ENCODE results near the gene AIF1. TPM values are rescaled to one million over a fixed set of nuclear protein-coding genes. Genes with fewer than 3 reads are reported as not detected.

Gene AIF1
- total RNA-seq, 1 experiment from 2014 or later, result not detected

DNA sequence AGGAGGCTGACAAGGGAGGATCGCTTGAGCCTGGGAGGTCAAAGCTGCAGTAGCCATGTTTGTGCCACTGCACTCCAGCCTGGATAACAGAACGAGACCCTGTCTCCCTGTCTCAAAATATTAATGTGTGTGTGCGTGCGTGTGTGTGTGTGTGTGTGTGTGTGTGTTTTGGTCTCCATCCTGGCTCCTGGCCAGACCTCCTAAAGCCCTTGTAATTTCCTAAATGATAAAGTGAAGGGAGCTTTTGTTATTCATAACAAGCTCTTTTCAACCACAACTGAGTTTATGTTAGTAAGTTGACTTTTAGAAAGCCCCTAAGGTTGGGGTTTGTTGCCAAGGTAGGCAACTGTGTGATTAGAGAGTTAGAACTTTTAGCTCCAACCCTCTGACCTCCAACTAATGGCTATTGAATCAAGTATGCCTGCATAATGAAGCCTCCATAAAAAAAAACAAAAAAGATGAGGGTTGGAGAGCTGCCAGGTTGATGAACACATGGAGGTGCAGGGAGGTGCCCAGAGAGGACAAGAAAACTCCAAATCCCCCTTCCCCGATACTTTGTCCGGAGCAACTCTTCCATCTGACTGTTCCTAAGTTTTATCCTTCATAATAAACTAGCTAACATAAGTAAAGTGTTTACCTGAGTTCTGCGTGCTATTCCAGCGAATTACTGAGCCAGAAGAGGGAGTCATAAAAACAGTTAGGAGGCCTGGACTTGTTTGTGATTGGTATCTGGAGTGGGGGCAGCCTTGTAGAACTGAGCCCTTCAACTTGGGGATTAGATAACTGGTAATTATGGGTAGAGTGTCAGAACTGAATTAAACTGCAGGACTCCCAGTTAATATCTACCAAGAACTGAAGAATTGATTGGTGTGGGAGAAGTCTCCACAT, 5.3 kb upstream of the AIF1 start:
- Histone ChIP-seq H3K9me3 (no peaks in the 10 kb centered on the region), H3K4me3 (no peak overlapping the region), H3K27me3 (no peaks in the 10 kb centered on the region), H3K36me3 (no peaks in the 10 kb centered on the region)
- DNase-seq, result no peak

DNA sequence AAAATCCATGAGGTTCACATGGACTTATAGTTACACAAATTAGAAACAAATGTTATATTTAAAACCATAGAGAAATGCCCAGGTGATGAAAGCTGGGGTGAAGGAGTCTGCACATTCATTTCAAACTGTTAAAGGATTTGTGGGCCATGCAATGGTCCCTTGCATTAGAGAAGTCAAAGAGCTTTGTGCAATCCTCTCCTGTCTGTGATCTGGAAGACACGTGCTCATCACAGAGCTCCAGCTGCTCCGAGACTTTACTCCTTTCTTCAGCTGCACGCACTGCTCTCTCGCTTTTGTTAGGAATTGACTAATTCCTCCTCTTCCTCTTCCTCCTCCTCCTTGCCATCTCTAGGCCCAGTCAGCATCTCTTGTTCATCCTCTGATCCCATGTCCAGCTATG, 4.1 kb upstream of the AIF1 start:
- Histone ChIP-seq H3K27me3 (no peaks in the 10 kb centered on the region), H3K9me3 (no peaks in the 10 kb centered on the region), H3K4me3 (no peak overlapping the region), H3K36me3 (no peaks in the 10 kb centered on the region)
- DNase-seq, result no peak

DNA sequence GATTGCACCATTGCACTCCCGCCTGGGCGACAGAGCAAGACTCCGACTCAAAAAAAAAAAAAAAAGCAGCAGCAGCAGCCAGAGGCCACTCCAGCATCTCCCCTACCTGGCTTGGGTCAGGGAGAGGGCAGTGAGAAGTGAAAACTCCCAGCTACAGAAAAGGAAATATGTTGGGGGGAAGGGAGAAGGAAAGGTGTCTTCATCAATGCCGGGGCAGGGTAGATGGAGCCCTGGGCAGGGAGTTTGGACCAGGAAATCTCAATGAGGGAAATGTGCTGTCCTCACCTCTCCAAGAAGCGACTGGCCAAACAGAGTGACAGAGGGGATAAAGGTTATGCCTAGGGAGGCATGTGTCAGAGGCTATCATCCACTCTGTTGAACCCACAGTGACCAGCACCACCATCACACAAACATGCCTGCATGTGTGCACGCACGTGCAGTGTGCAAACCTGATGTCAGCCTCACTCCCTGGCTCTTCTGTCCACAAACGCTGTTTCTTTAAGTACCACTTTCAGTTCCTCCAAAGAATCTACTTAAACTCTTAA, 887 bp upstream of the AIF1 start:
- no peaks in the 10 kb centered on the region for H3K36me3 ChIP-seq

DNA sequence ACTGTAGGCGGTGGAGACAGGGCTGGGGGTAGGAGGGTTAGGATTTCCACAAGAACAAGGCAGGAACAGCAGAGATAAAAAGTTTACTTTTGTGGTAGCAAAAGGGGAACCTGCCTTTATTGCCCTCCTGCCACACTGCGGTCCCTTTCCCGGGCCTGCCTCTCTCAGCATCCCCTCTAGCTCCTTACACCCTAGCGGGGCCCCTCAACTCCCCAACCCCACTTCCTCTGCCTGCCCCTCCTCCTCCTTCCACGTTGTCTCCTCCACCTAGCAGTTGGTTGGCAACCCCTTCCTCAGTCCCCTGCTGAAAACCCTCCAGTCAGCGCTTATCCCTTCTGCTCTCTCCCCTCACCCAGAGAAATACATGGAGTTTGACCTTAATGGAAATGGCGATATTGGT, 714 bp downstream of the AIF1 start:
- no peaks in the 10 kb centered on the region for H3K27me3 ChIP-seq
- no peaks in the 10 kb centered on the region for H3K36me3 ChIP-seq
- no peak overlapping the region for H3K4me3 ChIP-seq
- DNase-seq, result no peak
- H3K9me3 ChIP-seq, result no peaks in the 10 kb centered on the region

More for the DNA sequence above, 887 bp upstream of the AIF1 start:
- H3K4me3 ChIP-seq, result no peak overlapping the region
- H3K9me3 ChIP-seq, result no peaks in the 10 kb centered on the region
- DNase-seq, result no peak
- no peaks in the 10 kb centered on the region for H3K27me3 ChIP-seq

DNA sequence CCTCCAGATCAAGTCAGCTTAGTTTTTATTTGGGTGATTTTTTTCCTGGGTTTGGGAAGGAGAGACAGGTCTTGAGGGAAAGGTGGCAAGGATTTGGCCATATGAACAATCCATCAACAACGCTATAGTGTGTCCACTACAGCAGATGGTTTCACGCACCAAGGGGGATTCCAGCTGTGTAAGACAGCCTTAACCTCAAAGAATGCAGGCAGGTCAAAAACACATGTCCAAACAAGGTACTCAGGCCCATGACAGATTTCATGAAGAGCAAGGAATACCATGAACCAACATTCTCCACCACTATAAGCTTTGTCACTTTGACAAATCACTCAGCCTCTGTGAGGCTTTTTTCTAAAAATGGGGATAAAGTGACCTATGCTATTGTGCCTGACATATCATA, 2.0 kb downstream of the AIF1 start:
- H3K9me3 ChIP-seq, result no peaks in the 10 kb centered on the region
- H3K27me3 ChIP-seq, result no peaks in the 10 kb centered on the region
- DNase-seq, result no peak
- H3K4me3 ChIP-seq, result no peak overlapping the region
- peaks cover 9% of the 10 kb centered on the region for H3K36me3 ChIP-seq

DNA sequence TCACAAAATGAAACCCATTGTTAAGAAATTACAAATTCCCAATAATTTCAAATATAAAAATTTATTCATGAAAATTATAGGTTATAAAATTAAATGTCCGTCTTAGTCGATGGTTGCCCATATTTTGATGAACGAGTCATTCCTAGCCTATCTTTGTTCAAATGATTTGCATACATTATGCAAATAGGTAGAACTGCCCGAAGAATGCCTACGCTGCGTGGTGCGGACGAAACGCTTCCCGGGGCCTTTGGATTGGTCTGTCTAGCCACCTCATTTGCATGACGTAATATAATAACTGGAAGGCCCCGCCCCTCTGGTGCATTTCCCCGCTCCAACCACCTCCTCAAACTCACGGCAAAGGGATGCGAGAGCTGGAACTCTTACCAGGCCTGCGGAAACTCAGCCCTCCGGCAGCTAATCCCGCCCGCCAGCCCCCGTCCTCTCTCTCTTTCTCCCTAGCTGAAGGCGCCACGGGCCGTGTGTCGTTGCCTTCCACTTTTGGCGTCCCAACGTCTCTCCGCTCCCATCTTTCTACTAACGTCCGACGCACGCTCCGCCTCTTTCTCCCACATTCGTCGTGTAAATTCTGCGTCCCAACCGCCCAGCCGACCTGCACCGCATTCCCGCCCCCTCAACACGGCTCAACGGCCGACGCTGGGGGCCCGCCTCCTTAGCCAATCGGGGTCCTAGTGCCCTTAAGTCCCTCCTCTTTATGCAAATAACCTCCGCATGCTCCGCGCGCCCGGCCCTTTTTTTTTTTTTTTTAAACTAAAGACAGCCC, 5.0 kb downstream of the AIF1 start:
- peak overlapping the region; percentile 85 for H3K4me3 ChIP-seq
- no peaks in the 10 kb centered on the region for H3K27me3 ChIP-seq
- DNase-seq, result peak; percentile 96
- peaks cover 35% of the 10 kb centered on the region for H3K36me3 ChIP-seq
- H3K9me3 ChIP-seq, result no peaks in the 10 kb centered on the region

DNA sequence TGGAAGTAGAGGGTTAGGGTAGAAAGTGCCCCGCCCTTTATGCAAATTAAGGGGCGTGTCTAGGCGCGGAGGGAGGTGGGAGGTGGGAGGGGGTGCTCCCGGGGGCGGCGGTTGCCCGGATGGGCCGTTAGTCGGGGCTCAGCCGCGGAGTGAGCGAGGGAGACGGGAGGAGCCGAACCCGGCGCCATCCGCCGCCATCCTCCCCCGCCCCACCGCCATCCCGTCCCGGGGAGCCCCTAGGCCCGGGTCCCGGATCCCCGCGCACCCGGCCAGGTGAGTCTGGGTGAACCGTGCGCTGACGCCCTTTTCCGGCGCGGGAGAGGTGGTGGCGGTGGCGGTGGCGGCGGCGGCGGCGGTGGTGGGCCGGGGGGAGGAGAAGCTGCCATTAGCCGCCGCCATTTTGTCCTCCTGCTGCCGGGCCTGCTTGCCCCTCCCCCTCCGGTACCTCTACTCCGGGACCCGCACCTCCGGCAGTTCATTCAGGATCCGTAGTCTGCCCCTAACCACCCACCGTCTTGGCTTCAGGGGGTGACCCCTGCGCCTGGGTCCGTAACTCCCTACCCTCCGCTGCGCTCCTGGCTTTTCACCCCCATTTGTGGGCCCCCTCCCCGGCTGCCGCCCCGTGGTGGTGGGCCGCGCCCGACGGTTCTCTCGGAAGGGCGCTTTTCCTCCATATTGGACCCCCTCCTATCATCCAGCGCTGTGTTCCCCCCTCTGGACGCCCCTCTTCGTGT, 5.7 kb downstream of the AIF1 start, which contains the start of gene PRRC2A:
PRRC2A (plus strand) TSS at position 130 of the 734 bp plus-strand sequence. CDS start 2,075 bp downstream, outside the sequence.
- DNase-seq, result peak; percentile 69
- H3K36me3 ChIP-seq, result peaks cover 43% of the 10 kb centered on the region
- no peaks in the 10 kb centered on the region for H3K9me3 ChIP-seq
- peak within 1 kb of the TSS; percentile 85 for H3K4me3 ChIP-seq
- H3K27me3 ChIP-seq, result no peaks in the 10 kb centered on the region

DNA sequence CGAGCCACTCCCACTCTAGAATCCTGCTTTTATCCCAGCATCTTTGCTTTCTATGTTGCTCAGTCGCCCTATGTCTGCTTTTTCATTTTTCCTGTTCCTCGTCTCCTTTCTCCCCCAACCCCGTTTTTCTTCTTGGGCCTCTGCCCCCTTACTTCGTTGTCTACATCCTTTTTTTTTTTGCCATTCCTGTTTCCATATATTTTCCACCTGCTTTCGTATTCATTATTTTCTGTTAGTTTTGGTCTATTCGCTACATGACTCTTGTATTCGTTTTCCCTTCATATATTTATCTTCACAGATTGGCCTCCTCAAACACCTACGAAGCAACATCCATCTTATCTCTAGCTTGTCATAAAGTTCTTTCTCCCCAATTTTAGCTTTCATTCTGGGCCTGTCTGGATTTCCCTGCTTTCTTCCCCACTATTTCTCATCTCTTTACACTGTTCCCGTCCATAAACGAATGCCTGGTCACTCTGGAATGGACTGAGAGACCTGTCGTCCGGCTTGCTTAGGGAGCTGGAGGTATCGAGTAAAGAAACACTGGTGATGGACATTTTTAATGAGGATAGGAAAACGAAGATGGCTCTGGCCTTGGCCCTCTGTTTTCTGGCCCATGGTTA, 6.4 kb downstream of the AIF1 start:
- Histone ChIP-seq H3K27me3 (no peaks in the 10 kb centered on the region), H3K4me3 (peak overlapping the region; percentile 85), H3K36me3 (peaks cover 47% of the 10 kb centered on the region), H3K9me3 (no peaks in the 10 kb centered on the region)
- no peak for DNase-seq

DNA sequence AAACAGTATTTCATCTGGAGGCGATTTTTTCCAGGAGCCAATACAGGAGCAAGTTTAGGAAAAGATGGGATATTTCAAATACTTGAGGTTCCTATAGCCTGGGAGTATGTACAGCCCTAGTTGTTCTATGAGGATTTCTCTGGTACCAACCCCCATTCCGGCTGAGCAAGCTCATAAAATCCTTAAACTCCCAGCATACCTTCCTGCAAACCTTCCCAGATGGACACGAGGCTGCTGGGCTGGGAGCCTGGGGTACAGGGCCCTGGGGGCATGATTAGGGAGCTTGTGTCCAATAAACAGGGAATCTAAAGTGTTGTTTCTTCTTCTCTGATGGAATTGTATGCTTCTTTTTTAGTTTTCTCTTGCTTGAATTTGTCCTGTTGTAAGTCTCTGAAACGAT, 7.0 kb downstream of the AIF1 start:
- Histone ChIP-seq H3K9me3 (no peaks in the 10 kb centered on the region), H3K36me3 (peaks cover 53% of the 10 kb centered on the region), H3K27me3 (no peaks in the 10 kb centered on the region), H3K4me3 (peak overlapping the region; percentile 85)
- DNase-seq, result no peak

DNA sequence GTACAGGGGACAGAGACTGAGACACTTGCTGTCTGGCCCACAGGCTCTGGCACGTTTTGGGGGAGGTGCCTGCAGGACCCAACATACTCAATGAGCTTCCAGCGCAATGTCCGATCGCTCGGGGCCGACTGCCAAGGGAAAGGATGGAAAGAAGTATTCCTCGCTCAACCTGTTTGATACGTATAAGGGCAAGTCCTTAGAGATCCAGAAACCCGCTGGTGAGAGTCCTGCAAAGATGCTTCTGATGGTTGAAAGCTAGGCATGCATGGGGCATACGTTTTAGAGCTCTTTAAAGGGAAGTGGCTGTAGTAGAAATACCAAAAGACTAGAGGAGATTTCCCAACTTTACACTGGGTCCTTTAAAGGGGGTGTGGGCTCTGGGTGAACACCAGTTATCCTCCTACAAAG, 7.7 kb downstream of the AIF1 start:
- no peaks in the 10 kb centered on the region for H3K27me3 ChIP-seq
- H3K4me3 ChIP-seq, result no peak overlapping the region
- no peaks in the 10 kb centered on the region for H3K9me3 ChIP-seq
- DNase-seq, result no peak
- peaks cover 57% of the 10 kb centered on the region for H3K36me3 ChIP-seq

DNA sequence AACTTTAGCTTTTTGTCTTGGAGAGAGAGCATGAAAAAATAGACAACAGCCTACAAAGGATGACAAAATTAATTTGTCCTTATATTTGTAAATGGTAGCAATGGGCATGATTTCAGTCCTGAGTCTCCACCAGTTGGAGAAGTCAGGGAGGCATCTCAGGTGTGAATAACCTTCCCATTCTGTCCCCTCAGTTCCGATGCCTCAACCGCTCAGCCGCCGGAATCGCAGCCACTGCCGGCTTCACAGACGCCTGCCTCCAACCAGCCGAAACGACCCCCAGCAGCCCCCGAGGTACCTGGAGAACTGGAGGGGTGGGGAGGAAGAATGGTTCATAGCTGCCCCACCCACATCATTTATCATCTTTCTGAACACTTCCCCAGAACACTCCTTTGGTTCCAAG, 9.0 kb downstream of the AIF1 start:
- Histone ChIP-seq H3K4me3 (no peak overlapping the region), H3K27me3 (no peaks in the 10 kb centered on the region), H3K36me3 (peaks cover 71% of the 10 kb centered on the region), H3K9me3 (no peaks in the 10 kb centered on the region)
- DNase-seq, result no peak

DNA sequence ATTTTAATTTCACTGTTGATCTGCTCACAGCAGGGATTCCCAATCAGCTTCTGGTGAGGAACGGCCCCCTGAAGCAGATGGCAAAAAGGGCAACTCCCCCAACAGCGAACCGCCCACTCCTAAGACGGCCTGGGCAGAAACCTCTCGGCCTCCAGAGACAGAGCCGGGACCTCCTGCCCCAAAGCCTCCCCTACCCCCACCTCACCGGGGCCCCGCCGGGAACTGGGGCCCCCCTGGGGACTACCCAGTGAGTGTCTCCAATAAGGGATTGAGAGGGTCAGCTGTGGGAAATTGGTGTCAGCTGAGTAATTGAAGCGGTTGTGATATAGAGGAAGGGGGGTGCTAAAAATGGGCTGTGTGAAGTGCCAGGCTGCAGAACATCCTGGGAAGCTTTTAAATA, 11.9 kb downstream of the AIF1 start:
- Histone ChIP-seq H3K4me3 (no peak overlapping the region), H3K27me3 (no peaks in the 10 kb centered on the region), H3K36me3 (peaks cover 82% of the 10 kb centered on the region), H3K9me3 (no peaks in the 10 kb centered on the region)
- DNase-seq, result no peak

DNA sequence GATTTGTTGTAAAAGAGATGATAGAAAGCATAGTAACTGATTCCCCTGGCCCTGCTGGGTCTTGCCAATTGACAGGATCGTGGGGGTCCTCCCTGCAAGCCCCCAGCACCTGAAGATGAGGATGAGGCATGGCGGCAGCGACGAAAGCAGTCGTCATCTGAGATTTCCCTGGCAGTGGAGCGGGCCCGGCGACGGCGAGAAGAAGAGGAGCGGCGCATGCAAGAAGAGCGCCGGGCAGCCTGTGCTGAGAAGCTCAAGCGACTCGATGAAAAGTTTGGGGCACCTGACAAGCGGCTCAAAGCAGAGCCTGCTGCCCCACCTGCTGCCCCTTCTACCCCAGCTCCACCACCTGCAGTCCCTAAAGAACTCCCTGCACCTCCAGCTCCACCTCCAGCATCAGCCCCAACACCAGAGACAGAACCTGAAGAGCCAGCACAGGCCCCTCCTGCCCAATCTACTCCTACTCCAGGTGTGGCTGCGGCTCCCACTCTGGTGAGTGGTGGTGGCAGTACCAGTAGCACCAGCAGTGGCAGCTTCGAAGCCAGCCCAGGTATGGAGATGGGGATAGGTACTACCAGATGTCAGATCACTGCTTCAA, 12.8 kb downstream of the AIF1 start:
- no peaks in the 10 kb centered on the region for H3K9me3 ChIP-seq
- H3K4me3 ChIP-seq, result no peak overlapping the region
- no peaks in the 10 kb centered on the region for H3K27me3 ChIP-seq
- no peak for DNase-seq
- peaks cover 82% of the 10 kb centered on the region for H3K36me3 ChIP-seq

DNA sequence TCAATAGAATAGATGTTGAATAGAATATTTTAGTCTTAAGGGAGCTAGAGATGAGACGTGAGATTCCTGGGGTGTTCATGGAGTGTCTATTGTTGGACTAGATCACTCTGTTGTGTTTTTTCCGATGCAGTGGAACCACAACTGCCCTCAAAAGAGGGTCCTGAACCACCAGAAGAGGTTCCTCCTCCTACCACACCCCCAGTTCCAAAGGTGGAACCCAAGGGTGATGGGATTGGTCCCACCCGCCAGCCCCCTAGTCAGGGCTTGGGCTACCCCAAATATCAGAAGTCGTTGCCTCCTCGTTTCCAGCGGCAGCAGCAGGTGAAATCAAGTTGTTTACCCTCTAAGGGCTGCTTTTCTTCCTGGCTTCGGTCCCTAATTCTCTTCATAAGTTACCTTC, 14.0 kb downstream of the AIF1 start:
- Histone ChIP-seq H3K27me3 (no peaks in the 10 kb centered on the region), H3K4me3 (no peak overlapping the region), H3K9me3 (no peaks in the 10 kb centered on the region), H3K36me3 (peaks cover 79% of the 10 kb centered on the region)
- DNase-seq, result no peak

DNA sequence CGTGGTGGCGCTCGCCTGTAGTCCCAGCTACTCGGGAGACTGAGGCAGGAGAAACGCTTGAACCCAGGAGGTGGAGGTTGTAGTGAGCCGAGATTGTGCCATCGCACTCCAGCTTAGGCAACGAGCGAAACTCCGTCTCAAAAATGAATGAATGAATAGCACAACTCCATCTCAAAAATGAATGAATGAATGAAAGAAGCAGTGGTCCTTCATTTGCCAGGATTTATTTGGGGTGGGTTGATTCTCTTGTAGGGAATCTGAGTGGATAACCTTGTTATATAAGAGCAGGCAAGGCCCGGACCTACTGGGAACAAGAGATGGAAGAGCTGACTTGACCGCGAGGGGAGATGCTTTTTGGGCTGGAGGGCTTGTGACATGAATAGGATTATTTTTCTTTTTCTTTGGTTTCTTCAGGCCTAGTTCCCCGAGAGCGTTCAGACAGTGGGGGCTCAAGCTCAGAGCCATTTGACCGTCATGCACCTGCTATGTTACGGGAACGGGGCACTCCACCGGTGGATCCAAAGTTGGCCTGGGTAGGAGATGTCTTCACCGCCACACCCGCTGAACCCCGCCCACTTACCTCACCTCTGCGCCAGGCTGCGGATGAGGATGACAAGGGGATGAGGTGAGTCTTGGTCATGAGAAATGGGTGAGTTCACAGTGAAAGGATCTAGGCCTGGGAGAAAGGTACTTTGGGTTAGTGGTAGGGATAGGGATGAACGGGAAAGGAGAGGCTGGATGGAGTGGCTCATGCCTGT, 15.3 kb downstream of the AIF1 start:
- no peak for DNase-seq
- Histone ChIP-seq H3K27me3 (no peaks in the 10 kb centered on the region), H3K9me3 (no peaks in the 10 kb centered on the region), H3K36me3 (peaks cover 75% of the 10 kb centered on the region), H3K4me3 (no peak overlapping the region)
